B cell (primary cell): ENCODE data around the gene NRXN2. TPM values are rescaled to one million over a fixed set of nuclear protein-coding genes. Genes with fewer than 3 reads are reported as not detected.

ENCODE experiments used
- ATAC-seq: fragments of 200-7000 bp; cut with Tn5 transposase; one replicate; pipeline ENCODE4 v1.10.0; 2021; ENCODE audit warnings: low read depth, mild to moderate bottlenecking, moderate number of reproducible peaks, moderate library complexity
- CTCF ChIA-PET: fragments of 350-600 bp; sonication (Branson Sonifier 250); formaldehyde crosslinking; loops from one replicate; lab custom pipeline; 2021; ENCODE audit warnings: antibody characterized with exemption, inconsistent platforms; lab: Charles Lee
- POLR2A ChIA-PET: fragments of 350-600 bp; sonication (Branson Sonifier 250); formaldehyde crosslinking; loops from one replicate; lab custom pipeline; 2021; ENCODE audit warnings: antibody characterized with exemption; lab: Charles Lee
- DNase-seq: peaks from one replicate; pipeline ENCODE4 v3.0.0; 2013
- H2AFZ ChIP-seq: 2 replicates; pipeline ENCODE4 v1.6.1; 2012; ENCODE audit warnings: mild to moderate bottlenecking, low read depth, low read length; ENCODE audit not compliant: insufficient read depth, poor library complexity, severe bottlenecking
- H3K27ac ChIP-seq, 2 donors: 1 replicate in 1 of 2; 2 replicates in 1 of 2; pipeline ENCODE4 v1.5.1; 2012 to 2013; ENCODE audit warnings: low read length in 2 of 2, mild to moderate bottlenecking in 2 of 2, moderate library complexity in 1 of 2
- H3K27me3 ChIP-seq, 4 experiments: fragments of 200-600 bp in 1 of 4; sonication (generic) in 1 of 4; replicated peaks in 1 of 4; 1 replicate in 2 of 4; 2 replicates in 2 of 4; pipeline versions ENCODE4 v1.6.1 to v1.7.0; 2013 to 2016; ENCODE audit warnings: low read length in 3 of 4, mild to moderate bottlenecking in 2 of 4, mixed read lengths in 1 of 4, moderate library complexity in 1 of 4; ENCODE audit not compliant: insufficient read depth in 4 of 4, control insufficient read depth in 3 of 4; ENCODE audit errors: control extremely low read depth in 1 of 4
- H3K36me3 ChIP-seq, 2 experiments: replicated peaks in 1 of 2; 1 replicate in 1 of 2; 2 replicates in 1 of 2; pipeline versions ENCODE4 v1.6.1 to v1.7.1; 2013; ENCODE audit warnings: low read length in 1 of 2; ENCODE audit not compliant: insufficient read depth in 2 of 2, control insufficient read depth in 1 of 2; ENCODE audit errors: control extremely low read depth in 1 of 2, extremely low read depth in 1 of 2
- H3K4me1 ChIP-seq, 2 donors: fragments of 200-600 bp in 1 of 2; sonication (generic) in 1 of 2; 1 replicate in 1 of 2; 2 replicates in 1 of 2; pipeline versions ENCODE4 v1.5.1 to v1.6.1; 2013 to 2017; ENCODE audit warnings: low read length in 2 of 2; ENCODE audit not compliant: control insufficient read depth in 2 of 2, insufficient read depth in 2 of 2
- H3K4me2 ChIP-seq: replicated peaks from 2 replicates; pipeline ENCODE3; 2012; ENCODE audit warnings: mild to moderate bottlenecking, low read depth, low read length; ENCODE audit not compliant: poor library complexity, severe bottlenecking
- H3K4me3 ChIP-seq, 5 experiments: fragments of 200-600 bp in 1 of 5; sonication (generic) in 1 of 5; 1 replicate in 3 of 5; 2 replicates in 2 of 5; pipeline versions ENCODE4 v1.5.1 to v1.7.0; 2011 to 2016; ENCODE audit warnings: low read length in 4 of 5, mild to moderate bottlenecking in 4 of 5, low read depth in 2 of 5, control low read depth in 1 of 5, moderate library complexity in 1 of 5; ENCODE audit not compliant: insufficient read depth in 1 of 5; ENCODE audit errors: control extremely low read depth in 1 of 5, extremely low read depth in 1 of 5
- H3K79me2 ChIP-seq: fragments of 200-600 bp; sonication (generic); one replicate; pipeline ENCODE4 v1.6.0; 2016; ENCODE audit warnings: low read length; ENCODE audit not compliant: control insufficient read depth, insufficient read depth
- H3K9ac ChIP-seq: fragments of 200-600 bp; sonication (generic); 2 replicates; pipeline ENCODE4 v1.6.1; 2017; ENCODE audit warnings: mild to moderate bottlenecking, low read length, moderate library complexity
- H3K9me3 ChIP-seq, 3 donors: one replicate each; pipeline versions ENCODE4 v1.6.1 to v1.7.1; 2013; ENCODE audit warnings: low read length in 2 of 3; ENCODE audit not compliant: control insufficient read depth in 2 of 3, insufficient read depth in 1 of 3; ENCODE audit errors: control extremely low read depth in 1 of 3
- H4K20me1 ChIP-seq: 2 replicates; pipeline ENCODE4 v1.6.0; 2012; ENCODE audit warnings: mild to moderate bottlenecking, low read length; ENCODE audit not compliant: insufficient read depth, control insufficient read depth, poor library complexity, severe bottlenecking
- H3K27ac Mint-ChIP-seq: one replicate; pipeline ENCODE4 v1.8.0; 2021; ENCODE audit warnings: mixed read lengths
- H3K27me3 Mint-ChIP-seq: one replicate; pipeline ENCODE4 v1.8.0; 2021; ENCODE audit warnings: mixed read lengths
- H3K4me1 Mint-ChIP-seq: one replicate; pipeline ENCODE4 v1.8.0; 2021; ENCODE audit warnings: mixed read lengths
- H3K4me3 Mint-ChIP-seq: one replicate; pipeline ENCODE4 v1.8.0; 2021; ENCODE audit warnings: mixed read lengths
- H3K9me3 Mint-ChIP-seq: one replicate; pipeline ENCODE4 v1.8.0; 2022; ENCODE audit warnings: mixed read lengths; ENCODE audit not compliant: insufficient read depth
- CTCF ChIP-seq: fragments of 200-600 bp; IDR thresholded peaks from one replicate; pipeline ENCODE4 v1.8.0; 2022; ENCODE audit warnings: antibody characterized with exemption, mild to moderate bottlenecking
- EZH2 ChIP-seq: IDR thresholded peaks from 2 replicates; pipeline ENCODE4 v1.6.1; 2012; ENCODE audit warnings: borderline replicate concordance, low read depth, mild to moderate bottlenecking, moderate library complexity, low read length; ENCODE audit not compliant: insufficient read depth, poor library complexity, severe bottlenecking
- WGBS: methylation state at CpG from one replicate; pipeline ENCODE4 v1.1.5; 2013; ENCODE audit warnings: missing lambda C conversion rate; ENCODE audit not compliant: insufficient coverage; 5-methylcytosine and 5-hydroxymethylcytosine counted together
- intact Hi-C: fragments of 100-400 bp; cut with micrococcal nuclease; formaldehyde crosslinking; loops from one replicate; pipeline ENCODE4 v1.10.0; 2022
- polyA plus RNA-seq: library from polyadenylated mRNA; depleted of rRNA; stranded (reverse); fragments of >200 nt; gene quantifications from 2 replicates; pipeline ENCODE4 v1.2.3, GENCODE V29; 2012
- total RNA-seq, 2 donors: library from RNA; stranded (reverse); fragments of 120-200 nt in 1 of 2; gene quantifications; 1 replicate in 1 of 2; 2 replicates in 1 of 2; pipeline versions ENCODE4 v1.2.3 to v1.2.4, GENCODE V29; 2013 to 2022

Gene NRXN2
- total and polyA plus RNA-seq, 2 donors (not counting 1 experiment from before 2014, with no cell fraction given), result 0.01 to 0.52 TPM

GRCh38 chr11:64638018-64638665 is 84.9 kb downstream of the NRXN2 start:
- TF ChIP-seq EZH2 (no peak), CTCF (no peak)
- 24% methylated on average over 35 of the region's 37 CpGs for WGBS
- peaks cover 0 to 10% (median 0%) of the 10 kb centered on the region in 3 donors for H3K9me3 ChIP-seq
- no peaks in the 10 kb centered on the region for H3K36me3 ChIP-seq
- H3K4me1 ChIP-seq, result peaks cover 33 to 41% of the 10 kb centered on the region in 2 donors
- H3K27me3 Mint-ChIP-seq, result peaks cover 8% of the 10 kb centered on the region
- ATAC-seq (peak; percentile 78), DNase-seq (peak; percentile 59)
- POLR2A ChIA-PET, result no interaction called here
- H2AFZ ChIP-seq, result peak overlapping the region; percentile 28
- H3K9me3 Mint-ChIP-seq, result no peaks in the 10 kb centered on the region
- H3K4me1 Mint-ChIP-seq, result peaks cover 18% of the 10 kb centered on the region
- H3K4me3 ChIP-seq, result peak overlapping the region; percentile 4 to 41 (median 20)
- no peak overlapping the region for H3K27ac Mint-ChIP-seq
- peak overlapping the region; percentile 56 for H3K9ac ChIP-seq
- H3K4me3 Mint-ChIP-seq, result peak overlapping the region; percentile 77
- no peaks in the 10 kb centered on the region for H4K20me1 ChIP-seq
- no peak overlapping the region for H3K27ac ChIP-seq
- H3K79me2 ChIP-seq, result no peaks in the 10 kb centered on the region
- H3K4me2 ChIP-seq, result peak overlapping the region; percentile 77
- intact Hi-C loops, result no loop called here
- H3K27me3 ChIP-seq, result peaks cover 0 to 73% (median 28%) of the 10 kb centered on the region in 4 experiments
- CTCF ChIA-PET, result interaction anchor here (0.7 to 2.3 kb wide), 3 partner anchors 12 to 51 kb away, joined by 3 to 7 read pairs (median 5); no protein-coding TSS in a partner anchor

GRCh38 chr11:64637334-64638017 is 85.5 kb downstream of the NRXN2 start:
- ChIA-PET CTCF (no interaction called here), POLR2A (interaction anchor here (0.6 kb wide), 1 partner anchor 1714 kb away, joined by 6 read pairs; no protein-coding TSS in a partner anchor)
- no peak for TF ChIP-seq CTCF
- no peak for DNase-seq
- H3K27me3 Mint-ChIP-seq, result peaks cover 8% of the 10 kb centered on the region
- no peak for ATAC-seq
- Histone ChIP-seq H3K27me3 (peaks cover 0 to 69% (median 26%) of the 10 kb centered on the region in 4 experiments), H2AFZ (peak overlapping the region; percentile 28), H3K9me3 (peaks cover 0 to 10% (median 0%) of the 10 kb centered on the region in 3 donors), H3K79me2 (no peaks in the 10 kb centered on the region), H3K4me3 (peak overlapping the region in 3 of 5 experiments; percentile 20 to 41 (median 41)), H3K4me1 (peaks cover 29 to 37% of the 10 kb centered on the region in 2 donors), H3K4me2 (peak overlapping the region; percentile 77), H3K9ac (peak overlapping the region; percentile 56), H3K36me3 (no peaks in the 10 kb centered on the region), H4K20me1 (no peaks in the 10 kb centered on the region), H3K27ac (no peak overlapping the region)
- peaks cover 18% of the 10 kb centered on the region for H3K4me1 Mint-ChIP-seq
- H3K9me3 Mint-ChIP-seq, result no peaks in the 10 kb centered on the region
- intact Hi-C loops, result no loop called here
- no peak overlapping the region for H3K27ac Mint-ChIP-seq
- H3K4me3 Mint-ChIP-seq, result peak overlapping the region; percentile 77
- WGBS, result 49% methylated on average over 10 of the region's 15 CpGs
